ENCODE results near the gene SLX4IP. TPM values are rescaled to one million over a fixed set of nuclear protein-coding genes. Genes with fewer than 3 reads are reported as not detected.

The SLX4IP gene
- total RNA-seq, 6 experiments from 2014 or later: 4.1 to 4.8 (median 4.5) TPM

- peaks cover 25% of the 10 kb centered on the region for H3K4me1 Mint-ChIP-seq (ENCODE audit: low read depth)
- H3K27me3 Mint-ChIP-seq (ENCODE audit: insufficient read depth): no peaks in the 10 kb centered on the region
- peak overlapping the region; percentile 50; the same call in 1 of the 2 replicates for H3K27ac Mint-ChIP-seq
- DNase-seq: no peak
- no peak for TF ChIP-seq CTCF (IDR thresholded peaks at IDR 0.05)
- H3K36me3 Mint-ChIP-seq (ENCODE audit: low read depth): peaks cover 6% of the 10 kb centered on the region; the same call in 1 of the 2 replicates
- H3K9me3 Mint-ChIP-seq: no peaks in the 10 kb centered on the region
- H3K4me3 Mint-ChIP-seq: no peak overlapping the region
These were observed 33.3 kb downstream of the SLX4IP start for GRCh38 chr20:10468340-10468845.

GRCh38 chr20:10469056-10469455 lies 34.0 kb downstream of the SLX4IP start:
- no peak overlapping the region for H3K27ac Mint-ChIP-seq
- no peak for TF ChIP-seq CTCF (IDR thresholded peaks at IDR 0.05)
- DNase-seq: no peak
- H3K27me3 Mint-ChIP-seq (ENCODE audit: insufficient read depth): no peaks in the 10 kb centered on the region
- no peaks in the 10 kb centered on the region for H3K9me3 Mint-ChIP-seq
- H3K4me3 Mint-ChIP-seq: no peak overlapping the region
- no peaks in the 10 kb centered on the region; the same call in 1 of the 2 replicates for H3K36me3 Mint-ChIP-seq (ENCODE audit: low read depth)
- H3K4me1 Mint-ChIP-seq (ENCODE audit: low read depth): peaks cover 24% of the 10 kb centered on the region

GRCh38 chr20:10469599-10469998 lies 34.5 kb downstream of the SLX4IP start:
- peaks cover 24% of the 10 kb centered on the region for H3K4me1 Mint-ChIP-seq (ENCODE audit: low read depth)
- peak; percentile 79 for TF ChIP-seq CTCF (IDR thresholded peaks at IDR 0.05)
- DNase-seq: peak; percentile 70
- peak overlapping the region; percentile 56; the same call in 1 of the 2 replicates for H3K27ac Mint-ChIP-seq
- H3K27me3 Mint-ChIP-seq (ENCODE audit: insufficient read depth): peaks cover under 1% of the 10 kb centered on the region; the same call in 1 of the 2 replicates
- no peaks in the 10 kb centered on the region for H3K9me3 Mint-ChIP-seq
- H3K4me3 Mint-ChIP-seq: no peak overlapping the region
- no peaks in the 10 kb centered on the region; the same call in 1 of the 2 replicates for H3K36me3 Mint-ChIP-seq (ENCODE audit: low read depth)

GRCh38 chr20:10470276-10470675 lies 35.2 kb downstream of the SLX4IP start:
- H3K27ac Mint-ChIP-seq: peak overlapping the region; percentile 56; the same call in 1 of the 2 replicates
- peaks cover 29% of the 10 kb centered on the region for H3K4me1 Mint-ChIP-seq (ENCODE audit: low read depth)
- H3K36me3 Mint-ChIP-seq (ENCODE audit: low read depth): no peaks in the 10 kb centered on the region; the same call in 1 of the 2 replicates
- no peak for DNase-seq
- H3K4me3 Mint-ChIP-seq: no peak overlapping the region
- peaks cover 1% of the 10 kb centered on the region; the same call in 1 of the 2 replicates for H3K27me3 Mint-ChIP-seq (ENCODE audit: insufficient read depth)
- no peak for TF ChIP-seq CTCF (IDR thresholded peaks at IDR 0.05)
- no peaks in the 10 kb centered on the region for H3K9me3 Mint-ChIP-seq

- Mint-ChIP-seq H3K27ac (no peak overlapping the region), H3K4me1 (ENCODE audit: low read depth) (peaks cover 41% of the 10 kb centered on the region), H3K4me3 (no peak overlapping the region), H3K36me3 (ENCODE audit: low read depth) (no peaks in the 10 kb centered on the region; the same call in 1 of the 2 replicates), H3K9me3 (no peaks in the 10 kb centered on the region), H3K27me3 (ENCODE audit: insufficient read depth) (peaks cover 1% of the 10 kb centered on the region; the same call in 1 of the 2 replicates)
- DNase-seq: no peak
- TF ChIP-seq CTCF (IDR thresholded peaks at IDR 0.05): no peak
These were observed 37.8 kb downstream of the SLX4IP start for GRCh38 chr20:10472871-10473270.

Measured in HFFc6 (cell line).